GM23338 (cell line): Measurements from ENCODE around the gene PTPRE. TPM values are rescaled to one million over a fixed set of nuclear protein-coding genes. Genes with fewer than 3 reads are reported as not detected.

Experiments
- ATAC-seq: fragments of 200-7000 bp; cut with Tn5 transposase; 3 replicates; pipeline ENCODE4 v1.9.1; 2020
- DNase-seq: peaks from one replicate; pipeline ENCODE4 v3.0.0-alpha.2; 2015; ENCODE audit warnings: low spot score
- H2AFZ ChIP-seq: fragments of 200-600 bp; sonication (generic); 2 replicates; pipeline ENCODE4 v1.8.0; 2016; ENCODE audit warnings: antibody characterized with exemption, mild to moderate bottlenecking, moderate library complexity
- H3F3A ChIP-seq: fragments of 200-600 bp; sonication (generic); replicated peaks from 2 replicates; pipeline ENCODE4 v1.8.0; 2017; ENCODE audit warnings: antibody characterized with exemption, mixed run types, low read depth
- H3K27ac ChIP-seq: fragments of 200-600 bp; sonication (generic); 2 replicates; pipeline ENCODE4 v1.6.1; 2016; ENCODE audit warnings: low read depth
- H3K27me3 ChIP-seq: fragments of 200-600 bp; sonication (generic); 2 replicates; pipeline ENCODE4 v1.8.0; 2016; ENCODE audit warnings: mild to moderate bottlenecking, mixed run types, moderate library complexity; ENCODE audit not compliant: insufficient read depth
- H3K36me3 ChIP-seq: fragments of 200-600 bp; sonication (generic); 2 replicates; pipeline ENCODE4 v1.8.0; 2016; ENCODE audit warnings: mild to moderate bottlenecking; ENCODE audit not compliant: insufficient read depth
- H3K4me1 ChIP-seq: fragments of 200-600 bp; sonication (generic); 2 replicates; pipeline ENCODE4 v1.8.0; 2016; ENCODE audit warnings: mild to moderate bottlenecking, moderate library complexity; ENCODE audit not compliant: insufficient read depth
- H3K4me2 ChIP-seq: fragments of 200-600 bp; sonication (generic); 2 replicates; pipeline ENCODE4 v1.7.1; 2017; ENCODE audit warnings: mixed run types
- H3K4me3 ChIP-seq: fragments of 200-600 bp; sonication (generic); 2 replicates; pipeline ENCODE4 v1.6.1; 2016; ENCODE audit warnings: mixed run types
- H3K79me2 ChIP-seq: fragments of 200-600 bp; sonication (generic); replicated peaks from 2 replicates; pipeline ENCODE4 v1.8.0; 2017; ENCODE audit warnings: mild to moderate bottlenecking; ENCODE audit not compliant: insufficient read depth
- H3K9me2 ChIP-seq: fragments of 200-600 bp; sonication (generic); 2 replicates; pipeline ENCODE4 v1.8.0; 2017; ENCODE audit not compliant: insufficient read depth
- H4K20me1 ChIP-seq: fragments of 200-600 bp; sonication (generic); replicated peaks from 2 replicates; pipeline ENCODE4 v1.8.0; 2017; ENCODE audit warnings: mild to moderate bottlenecking; ENCODE audit not compliant: insufficient read depth
- H3K27ac Mint-ChIP-seq: 2 replicates; pipeline ENCODE4 v1.8.0; 2020; ENCODE audit warnings: inconsistent platforms, mild to moderate bottlenecking, moderate library complexity, mixed read lengths
- H3K27me3 Mint-ChIP-seq: 3 replicates; pipeline ENCODE4 v1.8.0; 2022; ENCODE audit warnings: low read depth, mild to moderate bottlenecking, moderate library complexity, mixed read lengths, inconsistent platforms; ENCODE audit not compliant: insufficient read depth, poor library complexity
- H3K36me3 Mint-ChIP-seq: 3 replicates; pipeline ENCODE4 v1.8.0; 2021; ENCODE audit warnings: low read depth, mild to moderate bottlenecking, inconsistent platforms, moderate library complexity, mixed read lengths
- H3K4me1 Mint-ChIP-seq: 3 replicates; pipeline ENCODE4 v1.8.0; 2020; ENCODE audit warnings: mild to moderate bottlenecking, inconsistent platforms, mixed read lengths
- H3K4me3 Mint-ChIP-seq: 3 replicates; pipeline ENCODE4 v1.8.0; 2021; ENCODE audit warnings: moderate library complexity, mild to moderate bottlenecking, inconsistent platforms, mixed read lengths
- H3K9me3 Mint-ChIP-seq: 3 replicates; pipeline ENCODE4 v1.8.0; 2020; ENCODE audit warnings: moderate library complexity, mild to moderate bottlenecking, inconsistent platforms, mixed read lengths
- CREB1 ChIP-seq: fragments of 250-450 bp; sonication (Bioruptor Pico); IDR thresholded peaks from 2 replicates; pipeline ENCODE4 v1.5.0; 2020; ENCODE audit warnings: low read depth, mild to moderate bottlenecking, moderate library complexity
- CTCF ChIP-seq, 2 experiments: fragments of 200-600 bp in 1 of 2; sonication (generic) in 1 of 2; conservative IDR thresholded peaks; 2 replicates each; pipeline versions ENCODE4 v1.5.1 to v1.6.1; 2016 to 2017; ENCODE audit warnings: antibody characterized with exemption in 2 of 2, low read depth in 2 of 2, mild to moderate bottlenecking in 2 of 2, moderate library complexity in 1 of 2
- ETS1 ChIP-seq: IDR thresholded peaks from 2 replicates; pipeline ENCODE4 v1.6.1; 2016; ENCODE audit warnings: antibody characterized with exemption
- EZH2 ChIP-seq: fragments of 200-600 bp; sonication (generic); IDR thresholded peaks from one replicate; pipeline ENCODE4 v1.8.0; 2017; ENCODE audit warnings: antibody characterized with exemption, mild to moderate bottlenecking, low read depth; ENCODE audit not compliant: unreplicated experiment
- EZH2phosphoT487 ChIP-seq: fragments of 200-600 bp; sonication (generic); IDR thresholded peaks from one replicate; pipeline ENCODE4 v1.8.1; 2018; ENCODE audit warnings: antibody characterized with exemption; ENCODE audit not compliant: unreplicated experiment
- JUNB ChIP-seq: IDR thresholded peaks from one replicate; pipeline ENCODE4 v1.6.1; 2016; ENCODE audit warnings: antibody characterized with exemption; ENCODE audit not compliant: unreplicated experiment
- NANOG ChIP-seq: IDR thresholded peaks from 2 replicates; pipeline ENCODE4 v1.6.1; 2016; ENCODE audit warnings: antibody characterized with exemption, borderline replicate concordance
- POLR2AphosphoS5 ChIP-seq: IDR thresholded peaks from 2 replicates; pipeline ENCODE4 v1.6.1; 2016; ENCODE audit warnings: antibody characterized with exemption, low read depth
- REST ChIP-seq: IDR thresholded peaks from one replicate; pipeline ENCODE4 v1.6.1; 2018; ENCODE audit warnings: antibody characterized with exemption; ENCODE audit not compliant: unreplicated experiment
- STAT1 ChIP-seq: IDR thresholded peaks from one replicate; pipeline ENCODE4 v1.6.1; 2016; ENCODE audit warnings: antibody characterized with exemption; ENCODE audit not compliant: unreplicated experiment
- ZNF114 ChIP-seq: fragments of 250-450 bp; sonication (Bioruptor Pico); IDR thresholded peaks from 2 replicates; pipeline ENCODE4 v1.5.0; 2020; ENCODE audit warnings: mild to moderate bottlenecking, moderate library complexity
- ZNF331 ChIP-seq: fragments of 250-450 bp; sonication (Bioruptor Pico); IDR thresholded peaks from 2 replicates; pipeline ENCODE4 v1.5.0; 2020; ENCODE audit warnings: low read depth, mild to moderate bottlenecking, moderate library complexity
- ZNF462 ChIP-seq: fragments of 250-450 bp; sonication (Bioruptor Pico); IDR thresholded peaks from 2 replicates; pipeline ENCODE4 v1.5.0; 2020; ENCODE audit warnings: mild to moderate bottlenecking, moderate library complexity
- polyA plus RNA-seq: library from polyadenylated mRNA; unstranded; fragments of >200 nt; fragmentation: Nextera tagmentation; extraction: Ambion mirVana; gene quantifications from 2 replicates; pipeline ENCODE4 v1.2.1, GENCODE V29; 2016
- total RNA-seq: library from RNA; depleted of rRNA; stranded (reverse); fragments of >200 nt; shearing (Covaris generic); gene quantifications from 2 replicates; pipeline ENCODE4 v1.2.3, GENCODE V29; 2014

The PTPRE gene
- total and polyA plus RNA-seq, 2 experiments from 2014 or later = 0.34 to 0.42 TPM

- TF ChIP-seq EZH2phosphoT487 (no peak), ETS1 (no peak), CTCF (conservative IDR thresholded peaks at IDR 0.05; ENCODE audit: low read depth in 2 of 2) (no peak), CREB1 (CRISPR knock-in tag) (no peak), EZH2 (no peak), ZNF114 (CRISPR knock-in tag) (no peak), REST (no peak), NANOG (no peak), STAT1 (no peak), ZNF462 (CRISPR knock-in tag) (no peak), POLR2AphosphoS5 (no peak), ZNF331 (no peak), JUNB (no peak)
- no peak for DNase-seq
- Mint-ChIP-seq H3K27me3 (no peaks in the 10 kb centered on the region), H3K27ac (no peak overlapping the region), H3K4me1 (no peaks in the 10 kb centered on the region), H3K36me3 (peaks cover 77% of the 10 kb centered on the region), H3K9me3 (no peaks in the 10 kb centered on the region), H3K4me3 (no peak overlapping the region)
- H3K27me3 ChIP-seq = no peaks in the 10 kb centered on the region
- H2AFZ ChIP-seq = no peak overlapping the region
- H3K9me2 ChIP-seq = no peaks in the 10 kb centered on the region
- H3F3A ChIP-seq = no peaks in the 10 kb centered on the region
- H4K20me1 ChIP-seq = peaks cover 11% of the 10 kb centered on the region
- H3K36me3 ChIP-seq = peaks cover 75% of the 10 kb centered on the region
- H3K4me2 ChIP-seq = no peak overlapping the region
- no peak for ATAC-seq
- H3K4me1 ChIP-seq = no peaks in the 10 kb centered on the region
- no peak overlapping the region for H3K4me3 ChIP-seq
- peaks cover 13% of the 10 kb centered on the region for H3K79me2 ChIP-seq
- no peak overlapping the region for H3K27ac ChIP-seq
These were observed 208.0 kb downstream of the PTPRE start for GRCh38 chr10:128114901-128115300.
